Endothelial cell of umbilical vein (primary cell): ENCODE data around the gene LHCGR. TPM values are rescaled to one million over a fixed set of nuclear protein-coding genes. Genes with fewer than 3 reads are reported as not detected.

Experiments used
- BruUV-seq: library from RNA; stranded (reverse); fragments of 400-500 nt; replicated peaks from 2 replicates; lab custom pipeline; 2021; lab: Mats Ljungman, UMichigan
- CTCF ChIA-PET: fragments of 300-600, 350-600 bp; sonication (Branson Sonifier 250); formaldehyde crosslinking; loops from one replicate; lab custom pipeline; 2021; ENCODE audit warnings: antibody characterized with exemption, inconsistent platforms; lab: Charles Lee
- POLR2A ChIA-PET: fragments of 300-600, 350-600 bp; sonication (Branson Sonifier 250); formaldehyde crosslinking; loops from one replicate; lab custom pipeline; 2021; ENCODE audit warnings: antibody characterized with exemption, inconsistent platforms; lab: Charles Lee
- DNase-seq: peaks from one replicate; pipeline ENCODE4 v3.0.0-alpha.2; 2011; ENCODE audit warnings: low read depth, low spot score
- FAIRE-seq: peaks from 2 replicates; lab custom pipeline; 2011; peaks lifted over from hg19 to GRCh38; lab: Jason Lieb, UNC
- H2AFZ ChIP-seq: 2 replicates; pipeline ENCODE4 v1.6.0; 2012; ENCODE audit warnings: low read depth, low read length, control low read depth, inconsistent platforms
- H3K27ac ChIP-seq: 2 replicates; pipeline ENCODE4 v1.5.1; 2011; ENCODE audit warnings: low read depth, mild to moderate bottlenecking, control low read depth, low read length, moderate library complexity; ENCODE audit not compliant: insufficient read depth
- H3K27me3 ChIP-seq, 2 experiments: 2 replicates each; pipeline versions ENCODE4 v1.6.0 to v1.6.1; 2011; ENCODE audit warnings: low read length in 2 of 2, mixed read lengths in 1 of 2; ENCODE audit not compliant: control insufficient read depth in 2 of 2, insufficient read depth in 2 of 2
- H3K36me3 ChIP-seq, 2 experiments: 2 replicates in 1 of 2; 3 replicates in 1 of 2; pipeline ENCODE4 v1.5.1; 2011; ENCODE audit warnings: low read length in 2 of 2, mild to moderate bottlenecking in 1 of 2, moderate library complexity in 1 of 2; ENCODE audit not compliant: control insufficient read depth in 2 of 2, insufficient read depth in 2 of 2; ENCODE audit errors: extremely low read depth in 1 of 2
- H3K4me1 ChIP-seq: 3 replicates; pipeline ENCODE4 v1.5.1; 2011; ENCODE audit warnings: mild to moderate bottlenecking, low read length; ENCODE audit not compliant: control insufficient read depth, insufficient read depth; ENCODE audit errors: extremely low read depth
- H3K4me2 ChIP-seq: 2 replicates; pipeline ENCODE4 v1.6.1; 2011; ENCODE audit warnings: low read length, control low read depth, mixed read lengths; ENCODE audit not compliant: insufficient read depth
- H3K4me3 ChIP-seq, 3 experiments: fragments of 200-600 bp in 1 of 3; sonication (generic), shearing (Covaris generic) in 1 of 3; replicated peaks in 1 of 3; 2 replicates each; pipeline ENCODE4 v1.5.1; 2011 to 2016; ENCODE audit warnings: control low read depth in 3 of 3, low read length in 3 of 3, mild to moderate bottlenecking in 2 of 3, inconsistent platforms in 1 of 3, low read depth in 1 of 3, moderate library complexity in 1 of 3; ENCODE audit not compliant: insufficient read depth in 1 of 3
- H3K79me2 ChIP-seq: 2 replicates; pipeline ENCODE4 v1.6.0; 2012; ENCODE audit warnings: low read length, inconsistent platforms; ENCODE audit not compliant: control insufficient read depth, insufficient read depth
- H3K9ac ChIP-seq: replicated peaks from 2 replicates; pipeline ENCODE3; 2011; ENCODE audit warnings: low read length, control low read depth; ENCODE audit not compliant: insufficient read depth; ENCODE audit errors: extremely low read depth
- H3K9me1 ChIP-seq: replicated peaks from 3 replicates; pipeline ENCODE4 v1.6.0; 2011; ENCODE audit warnings: mild to moderate bottlenecking, low read length; ENCODE audit not compliant: control insufficient read depth, insufficient read depth; ENCODE audit errors: extremely low read depth
- H3K9me3 ChIP-seq: replicated peaks from 2 replicates; pipeline ENCODE4 v1.5.1; 2012; ENCODE audit warnings: low read length, inconsistent platforms; ENCODE audit not compliant: control insufficient read depth, insufficient read depth
- H4K20me1 ChIP-seq: replicated peaks from 2 replicates; pipeline ENCODE3; 2011; ENCODE audit warnings: mild to moderate bottlenecking, low read length; ENCODE audit not compliant: control insufficient read depth, insufficient read depth; ENCODE audit errors: extremely low read depth
- EZH2 ChIP-seq: IDR thresholded peaks from 2 replicates; pipeline ENCODE4 v1.6.1; 2012; ENCODE audit warnings: borderline replicate concordance, low read depth, mild to moderate bottlenecking, moderate library complexity, low read length, inconsistent platforms; ENCODE audit not compliant: severe bottlenecking
- FOS ChIP-seq: IDR thresholded peaks from 2 replicates; pipeline ENCODE4 v1.6.1; 2011; ENCODE audit warnings: mild to moderate bottlenecking, low read length, moderate library complexity, borderline replicate concordance; ENCODE audit not compliant: insufficient read depth
- GATA2 ChIP-seq: IDR thresholded peaks from 2 replicates; pipeline ENCODE4 v1.7.0; 2011; ENCODE audit warnings: low read depth, mild to moderate bottlenecking, moderate library complexity, mixed read lengths, low read length; ENCODE audit not compliant: insufficient read length, insufficient read depth
- JUN ChIP-seq: IDR thresholded peaks from 2 replicates; pipeline ENCODE4 v1.6.1; 2011; ENCODE audit warnings: borderline replicate concordance, low read depth; ENCODE audit not compliant: insufficient read length, insufficient read depth
- MYC ChIP-seq: IDR thresholded peaks from one replicate; pipeline ENCODE4 v1.6.1; 2011; ENCODE audit warnings: mild to moderate bottlenecking, low read depth, low read length
- POLR2A ChIP-seq: IDR thresholded peaks from 2 replicates; pipeline ENCODE4 v1.6.1; 2012; ENCODE audit warnings: low read depth, mild to moderate bottlenecking, control low read depth, low read length
- POLR2AphosphoS5 ChIP-seq: IDR thresholded peaks from 2 replicates; pipeline ENCODE4 v1.6.1; 2012; ENCODE audit warnings: low read depth, mild to moderate bottlenecking, control low read depth, low read length, moderate library complexity; ENCODE audit not compliant: insufficient read depth
- dilution Hi-C: fragments of 300-500 bp; cut with MboI; formaldehyde crosslinking; loops from one replicate; pipeline ENCODE4 v1.15.0; 2019; ENCODE audit warnings: low sequenced_read_pairs; ENCODE audit not compliant: extremely low pct_ligation_motif_present
- intact Hi-C: fragments of 100-400 bp; cut with micrococcal nuclease; formaldehyde crosslinking; loops from one replicate; pipeline ENCODE4 v1.10.0; 2022
- polyA plus RNA-seq, 4 experiments: library from polyadenylated mRNA; depleted of rRNA in 3 of 4; stranded (reverse) in 3 of 4; unstranded in 1 of 4; fragments of >200 nt; gene quantifications; 2 replicates each; pipeline versions ENCODE4 v1.2.1 to v1.2.3, GENCODE V29; 2011 to 2012; ENCODE audit warnings: missing spikeins in 1 of 4
- total RNA-seq: library from RNA; stranded (reverse); gene quantifications from 2 replicates; pipeline ENCODE4 v1.2.3, GENCODE V29; 2021
- TF ChIP-seq, protein P1 (sequence below): IDR thresholded peaks from 2 replicates; pipeline ENCODE4 v1.6.1; 2011; ENCODE audit not compliant: insufficient read depth, insufficient read length
- TF ChIP-seq, protein P2 (sequence below), 2 donors: IDR thresholded peaks; 1 replicate in 1 of 2; 2 replicates in 1 of 2; pipeline ENCODE4 v1.5.1; 2011; ENCODE audit warnings: low read length in 2 of 2, mild to moderate bottlenecking in 2 of 2, moderate library complexity in 2 of 2, control low read depth in 1 of 2, inconsistent platforms in 1 of 2, low read depth in 1 of 2; ENCODE audit not compliant: insufficient read depth in 1 of 2; ENCODE audit errors: extremely low read depth in 1 of 2

The LHCGR gene
- total and polyA plus RNA-seq, 2 donors (not counting 3 experiments of a cell fraction or from before 2014, with no cell fraction given), result not detected

DNA sequence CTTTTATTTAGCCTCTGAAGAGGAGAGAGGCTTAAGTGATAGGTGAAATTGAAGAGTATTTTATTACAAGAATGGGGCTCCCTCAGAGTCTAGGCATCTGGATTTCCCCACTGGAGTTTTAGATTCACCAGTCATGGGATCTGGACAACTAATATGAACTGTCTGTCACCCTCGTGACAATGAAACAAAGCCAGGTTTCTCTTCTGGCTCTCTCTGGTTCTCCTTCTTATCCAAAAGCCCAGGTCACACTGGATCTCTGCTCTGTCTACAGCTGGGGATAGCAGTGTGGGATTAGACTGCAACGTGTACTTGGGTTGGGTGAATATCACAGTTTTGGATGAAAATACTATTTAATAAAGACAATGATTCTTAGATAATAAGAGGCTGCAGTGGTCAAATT, 31.2 kb downstream of the LHCGR start:
- dilution Hi-C loops, result no loop called here
- FAIRE-seq, result no peak
- Histone ChIP-seq H3K4me1 (no peaks in the 10 kb centered on the region), H3K27me3 (no peaks in the 10 kb centered on the region), H3K9me3 (no peaks in the 10 kb centered on the region), H3K79me2 (no peaks in the 10 kb centered on the region), H4K20me1 (no peaks in the 10 kb centered on the region), H3K4me2 (no peak overlapping the region), H3K9ac (no peak overlapping the region), H3K4me3 (no peak overlapping the region), H3K9me1 (no peaks in the 10 kb centered on the region), H2AFZ (no peak overlapping the region), H3K36me3 (no peaks in the 10 kb centered on the region), H3K27ac (no peak overlapping the region)
- no TSS peak for BruUV-seq
- CTCF ChIA-PET, result no interaction called here
- DNase-seq, result no peak
- TF ChIP-seq JUN (no peak), GATA2 (no peak), FOS (no peak), POLR2AphosphoS5 (no peak), EZH2 (no peak), MYC (no peak), POLR2A (no peak)
- TF ChIP-seq, protein P1, sequence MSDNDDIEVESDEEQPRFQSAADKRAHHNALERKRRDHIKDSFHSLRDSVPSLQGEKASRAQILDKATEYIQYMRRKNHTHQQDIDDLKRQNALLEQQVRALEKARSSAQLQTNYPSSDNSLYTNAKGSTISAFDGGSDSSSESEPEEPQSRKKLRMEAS, result no peak
- TF ChIP-seq, protein P2, sequence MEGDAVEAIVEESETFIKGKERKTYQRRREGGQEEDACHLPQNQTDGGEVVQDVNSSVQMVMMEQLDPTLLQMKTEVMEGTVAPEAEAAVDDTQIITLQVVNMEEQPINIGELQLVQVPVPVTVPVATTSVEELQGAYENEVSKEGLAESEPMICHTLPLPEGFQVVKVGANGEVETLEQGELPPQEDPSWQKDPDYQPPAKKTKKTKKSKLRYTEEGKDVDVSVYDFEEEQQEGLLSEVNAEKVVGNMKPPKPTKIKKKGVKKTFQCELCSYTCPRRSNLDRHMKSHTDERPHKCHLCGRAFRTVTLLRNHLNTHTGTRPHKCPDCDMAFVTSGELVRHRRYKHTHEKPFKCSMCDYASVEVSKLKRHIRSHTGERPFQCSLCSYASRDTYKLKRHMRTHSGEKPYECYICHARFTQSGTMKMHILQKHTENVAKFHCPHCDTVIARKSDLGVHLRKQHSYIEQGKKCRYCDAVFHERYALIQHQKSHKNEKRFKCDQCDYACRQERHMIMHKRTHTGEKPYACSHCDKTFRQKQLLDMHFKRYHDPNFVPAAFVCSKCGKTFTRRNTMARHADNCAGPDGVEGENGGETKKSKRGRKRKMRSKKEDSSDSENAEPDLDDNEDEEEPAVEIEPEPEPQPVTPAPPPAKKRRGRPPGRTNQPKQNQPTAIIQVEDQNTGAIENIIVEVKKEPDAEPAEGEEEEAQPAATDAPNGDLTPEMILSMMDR (IDR thresholded peaks at IDR 0.05; ENCODE audit: extremely low read depth in 1 of 2, insufficient read depth in 1 of 2, low read depth in 1 of 2, low read length in 2 of 2), result no peak
- POLR2A ChIA-PET, result no interaction called here
- intact Hi-C loops, result no loop called here
